Lower leg skin (tissue), 3 donors: ENCODE results near the gene EML1.

Source experiments
- POLR2A ChIP-seq, 2 donors: fragments of 450-650 bp; IDR thresholded peaks; one replicate each; pipeline ENCODE4 v1.6.1; 2016 to 2017; ENCODE audit warnings: antibody characterized with exemption in 2 of 2, mild to moderate bottlenecking in 1 of 2, moderate library complexity in 1 of 2
- TF ChIP-seq, protein P1 (sequence below), 3 donors: fragments of 450-650 bp; IDR thresholded peaks; one replicate each; pipeline ENCODE4 v1.5.1; 2016; ENCODE audit warnings: antibody characterized with exemption in 3 of 3, mild to moderate bottlenecking in 3 of 3, moderate library complexity in 2 of 3

DNA sequence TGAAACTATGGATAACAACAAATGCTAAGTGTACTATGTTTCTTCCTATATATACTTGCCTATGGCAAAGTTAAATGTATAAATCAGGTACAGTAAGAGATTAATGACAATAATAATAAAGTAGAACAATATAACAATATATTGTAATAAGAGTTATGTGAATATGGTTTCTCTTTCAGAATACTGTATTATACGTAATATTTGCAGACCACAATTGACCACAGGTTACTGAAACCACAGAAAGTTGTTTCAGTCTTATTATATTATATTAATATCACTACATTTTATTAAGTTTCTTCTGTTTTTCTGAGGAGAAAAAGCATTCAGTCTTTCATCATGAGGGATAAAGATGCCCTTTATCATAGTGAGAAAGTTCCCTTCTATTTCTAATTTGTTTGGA lies 131.2 kb downstream of the EML1 start:
- TF ChIP-seq, protein P1, sequence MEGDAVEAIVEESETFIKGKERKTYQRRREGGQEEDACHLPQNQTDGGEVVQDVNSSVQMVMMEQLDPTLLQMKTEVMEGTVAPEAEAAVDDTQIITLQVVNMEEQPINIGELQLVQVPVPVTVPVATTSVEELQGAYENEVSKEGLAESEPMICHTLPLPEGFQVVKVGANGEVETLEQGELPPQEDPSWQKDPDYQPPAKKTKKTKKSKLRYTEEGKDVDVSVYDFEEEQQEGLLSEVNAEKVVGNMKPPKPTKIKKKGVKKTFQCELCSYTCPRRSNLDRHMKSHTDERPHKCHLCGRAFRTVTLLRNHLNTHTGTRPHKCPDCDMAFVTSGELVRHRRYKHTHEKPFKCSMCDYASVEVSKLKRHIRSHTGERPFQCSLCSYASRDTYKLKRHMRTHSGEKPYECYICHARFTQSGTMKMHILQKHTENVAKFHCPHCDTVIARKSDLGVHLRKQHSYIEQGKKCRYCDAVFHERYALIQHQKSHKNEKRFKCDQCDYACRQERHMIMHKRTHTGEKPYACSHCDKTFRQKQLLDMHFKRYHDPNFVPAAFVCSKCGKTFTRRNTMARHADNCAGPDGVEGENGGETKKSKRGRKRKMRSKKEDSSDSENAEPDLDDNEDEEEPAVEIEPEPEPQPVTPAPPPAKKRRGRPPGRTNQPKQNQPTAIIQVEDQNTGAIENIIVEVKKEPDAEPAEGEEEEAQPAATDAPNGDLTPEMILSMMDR (IDR thresholded peaks at IDR 0.05): no peak
- TF ChIP-seq POLR2A (IDR thresholded peaks at IDR 0.05): no peak
